PC-3 (cell line): ENCODE data around the gene PLXNB3. TPM values are rescaled to one million over a fixed set of nuclear protein-coding genes. Genes with fewer than 3 reads are reported as not detected.

ENCODE experiments used
- ATAC-seq: fragments of 200-7000 bp; cut with Tn5 transposase; 2 replicates; pipeline ENCODE4 v1.9.1; 2020; ENCODE audit warnings: mild to moderate bottlenecking, moderate library complexity
- BruUV-seq: library from RNA; stranded (reverse); fragments of 400-500 nt; replicated peaks from 2 replicates; lab custom pipeline; 2021; lab: Mats Ljungman, UMichigan
- CTCF ChIA-PET: fragments of 300-600 bp; sonication (Branson Sonifier 250); formaldehyde crosslinking; loops from one replicate; lab custom pipeline; 2022; ENCODE audit warnings: antibody characterized with exemption; lab: Charles Lee
- POLR2A ChIA-PET: fragments of 300-600 bp; sonication (Branson Sonifier 250); formaldehyde crosslinking; loops from one replicate; lab custom pipeline; 2022; ENCODE audit warnings: antibody characterized with exemption; ENCODE audit not compliant: unreplicated experiment; lab: Charles Lee
- DNase-seq: peaks from one replicate; pipeline ENCODE4 v3.0.0-alpha.2; 2015
- H2AFZ ChIP-seq: fragments of 300-600 bp; sonication (generic); 2 replicates; pipeline ENCODE4 v1.6.0; 2016; ENCODE audit warnings: antibody characterized with exemption, low read length
- H3F3A ChIP-seq: fragments of 300-600 bp; sonication (generic); one replicate; pipeline ENCODE4 v1.6.0; 2017; ENCODE audit warnings: antibody characterized with exemption, low read length, control low read depth, mild to moderate bottlenecking; ENCODE audit not compliant: unreplicated experiment
- H3K27ac ChIP-seq: fragments of 300-600 bp; sonication (generic); 2 replicates; pipeline ENCODE4 v1.5.1; 2016; ENCODE audit warnings: mild to moderate bottlenecking, low read length
- H3K27me3 ChIP-seq: fragments of 300-600 bp; sonication (generic); 2 replicates; pipeline ENCODE4 v1.6.1; 2016; ENCODE audit warnings: low read length, mixed read lengths
- H3K36me3 ChIP-seq: fragments of 300-600 bp; sonication (generic); 2 replicates; pipeline ENCODE4 v1.6.1; 2016; ENCODE audit warnings: low read depth, mixed run types, low read length, mixed read lengths
- H3K4me1 ChIP-seq: fragments of 300-600 bp; sonication (generic); 2 replicates; pipeline ENCODE4 v1.5.1; 2016; ENCODE audit warnings: low read length; ENCODE audit not compliant: insufficient read depth
- H3K4me2 ChIP-seq: fragments of 300-600 bp; sonication (generic); 2 replicates; pipeline ENCODE4 v1.6.0; 2016; ENCODE audit warnings: low read length
- H3K4me3 ChIP-seq: fragments of 300-600 bp; sonication (generic); 2 replicates; pipeline ENCODE4 v1.5.1; 2016; ENCODE audit warnings: mild to moderate bottlenecking, low read length, mixed read lengths
- H3K79me2 ChIP-seq: fragments of 300-600 bp; sonication (generic); 2 replicates; pipeline ENCODE4 v1.6.1; 2017; ENCODE audit warnings: low read length, mixed read lengths
- H3K9ac ChIP-seq: fragments of 300-600 bp; sonication (generic); 2 replicates; pipeline ENCODE4 v1.6.0; 2016; ENCODE audit warnings: mild to moderate bottlenecking, low read length
- H3K9me2 ChIP-seq: fragments of 300-600 bp; sonication (generic); replicated peaks from 2 replicates; pipeline ENCODE4 v1.6.1; 2016; ENCODE audit warnings: mixed run types, low read length, mixed read lengths
- H3K9me3 ChIP-seq: fragments of 300-600 bp; sonication (generic); 2 replicates; pipeline ENCODE4 v1.6.1; 2016; ENCODE audit warnings: low read length, mixed read lengths
- H4K20me1 ChIP-seq: fragments of 300-600 bp; sonication (generic); 2 replicates; pipeline ENCODE4 v1.6.1; 2016; ENCODE audit warnings: low read length, mixed read lengths
- CTCF ChIP-seq: fragments of 300-600 bp; sonication (generic); conservative IDR thresholded peaks from 2 replicates; pipeline ENCODE4 v1.5.1; 2017; ENCODE audit warnings: antibody characterized with exemption, low read depth, mild to moderate bottlenecking, low read length
- EZH2 ChIP-seq: fragments of 300-600 bp; sonication (generic); IDR thresholded peaks from one replicate; pipeline ENCODE4 v1.6.1; 2017; ENCODE audit warnings: antibody characterized with exemption, mild to moderate bottlenecking, low read length; ENCODE audit not compliant: unreplicated experiment
- EZH2phosphoT487 ChIP-seq: fragments of 300-600 bp; sonication (generic); IDR thresholded peaks from 2 replicates; pipeline ENCODE4 v1.6.1; 2018; ENCODE audit warnings: mild to moderate bottlenecking, antibody characterized with exemption, low read length, borderline replicate concordance
- intact Hi-C: fragments of 100-400 bp; cut with micrococcal nuclease; formaldehyde crosslinking; loops from 2 replicates; pipeline ENCODE4 v1.9.0; 2023
- total RNA-seq: library from RNA; depleted of rRNA; stranded (reverse); fragments of >200 nt; gene quantifications from 2 replicates; pipeline ENCODE4 v1.2.3, GENCODE V29; 2014; rRNA removed

PLXNB3 gene
- total RNA-seq, 1 experiment from 2014 or later = 27.3 TPM

DNA sequence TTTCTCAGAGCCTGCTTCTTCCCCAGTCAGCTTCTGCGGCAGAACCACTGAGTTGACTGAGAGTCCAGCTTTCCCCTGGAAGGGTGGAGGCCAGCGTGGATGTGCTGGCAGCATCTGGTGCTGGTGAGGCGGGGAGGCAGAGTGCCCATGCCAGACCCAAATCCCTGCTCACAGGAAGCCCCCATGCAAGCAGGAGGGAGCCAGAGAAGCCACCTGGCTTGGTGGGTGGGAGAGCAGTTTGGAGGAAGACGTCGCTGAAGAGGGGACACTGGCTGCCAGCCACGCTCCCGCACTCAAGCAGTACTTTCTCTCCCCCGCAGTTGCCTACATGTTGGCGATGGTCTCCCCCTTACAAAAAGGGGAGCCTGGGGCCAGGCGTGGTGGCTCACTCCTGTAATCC is 60.3 kb downstream of the PLXNB3 start:
- Histone ChIP-seq H3F3A (no peaks in the 10 kb centered on the region), H4K20me1 (no peaks in the 10 kb centered on the region), H3K27me3 (peaks cover 23% of the 10 kb centered on the region), H3K79me2 (no peaks in the 10 kb centered on the region), H3K9ac (no peak overlapping the region), H3K9me3 (no peaks in the 10 kb centered on the region), H3K36me3 (no peaks in the 10 kb centered on the region), H3K4me2 (no peak overlapping the region), H3K27ac (no peak overlapping the region), H2AFZ (no peak overlapping the region), H3K4me1 (no peaks in the 10 kb centered on the region; the same call in 1 of the 2 replicates), H3K9me2 (no peaks in the 10 kb centered on the region), H3K4me3 (no peak overlapping the region)
- no TSS peak for BruUV-seq
- ATAC-seq (no peak), DNase-seq (no peak)
- POLR2A ChIA-PET = no interaction called here
- intact Hi-C loops = no loop called here
- TF ChIP-seq CTCF (no peak), EZH2phosphoT487 (no peak), EZH2 (no peak)
- CTCF ChIA-PET = no interaction called here

DNA sequence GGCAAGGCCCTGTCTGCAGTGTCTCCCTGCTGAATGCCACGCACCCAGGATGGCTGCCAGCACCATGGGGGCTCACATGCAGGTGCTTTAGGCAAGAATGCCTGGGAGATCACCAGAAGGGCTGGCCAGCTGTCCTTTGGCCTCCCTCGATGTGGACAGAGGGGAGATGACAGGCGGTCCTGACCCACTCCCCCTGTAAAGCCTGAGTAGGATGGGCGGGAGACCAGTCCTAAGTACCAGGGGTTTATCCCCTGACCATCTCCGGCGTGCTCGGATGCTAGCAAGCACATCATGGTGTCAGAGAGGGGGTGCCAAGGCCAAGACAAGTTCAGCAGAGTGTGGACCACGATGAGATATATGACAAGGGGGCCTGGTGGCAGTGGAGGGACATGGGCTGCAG is 61.0 kb downstream of the PLXNB3 start:
- Histone ChIP-seq H3K27me3 (peaks cover 30% of the 10 kb centered on the region), H3K4me3 (no peak overlapping the region), H3K4me2 (no peak overlapping the region), H2AFZ (no peak overlapping the region), H3K27ac (no peak overlapping the region), H3K36me3 (no peaks in the 10 kb centered on the region), H4K20me1 (no peaks in the 10 kb centered on the region), H3K9ac (no peak overlapping the region), H3K9me2 (no peaks in the 10 kb centered on the region), H3K9me3 (no peaks in the 10 kb centered on the region), H3F3A (no peaks in the 10 kb centered on the region), H3K4me1 (no peaks in the 10 kb centered on the region), H3K79me2 (no peaks in the 10 kb centered on the region)
- intact Hi-C loops = no loop called here
- ChIA-PET CTCF (no interaction called here), POLR2A (no interaction called here)
- no peak for ATAC-seq
- DNase-seq = no peak
- no TSS peak for BruUV-seq
- TF ChIP-seq EZH2phosphoT487 (no peak), CTCF (no peak), EZH2 (no peak)

Other genes starting within 250 kb of the PLXNB3 start
- not detected in 2 replicates for gene ATP2B3, start 246.6 kb upstream of the PLXNB3 start, total RNA-seq
- 110 and 145 TPM in 2 replicates for gene CCNQ, start 165.1 kb upstream of the PLXNB3 start, total RNA-seq
- gene DUSP9, start 117.0 kb upstream of the PLXNB3 start, total RNA-seq = 10.7 and 13.0 TPM in 2 replicates
- 1.0 and 3.3 TPM in 2 replicates for gene PNCK, start 90.4 kb upstream of the PLXNB3 start, total RNA-seq
- 45.3 and 52.5 TPM in 2 replicates for gene SLC6A8, start 76.3 kb upstream of the PLXNB3 start, total RNA-seq
- gene BCAP31, start 39.9 kb upstream of the PLXNB3 start, total RNA-seq = 289 and 301 TPM in 2 replicates
- 44.4 and 48.6 TPM in 2 replicates for gene ABCD1, start 39.4 kb upstream of the PLXNB3 start, total RNA-seq
- 0.40 and 1.5 TPM in 2 replicates for gene SRPK3, start 16.8 kb downstream of the PLXNB3 start, total RNA-seq
- gene IDH3G, start 30.1 kb downstream of the PLXNB3 start, total RNA-seq = 88.6 and 104 TPM in 2 replicates
- 232 and 298 TPM in 2 replicates for gene SSR4, start 30.4 kb downstream of the PLXNB3 start, total RNA-seq
- 0.26 and 0.63 TPM in 2 replicates for gene PDZD4, start 66.3 kb downstream of the PLXNB3 start, total RNA-seq
- 5.2 and 11.2 TPM in 2 replicates for gene L1CAM, start 121.9 kb downstream of the PLXNB3 start, total RNA-seq
- gene AVPR2, start 140.4 kb downstream of the PLXNB3 start, total RNA-seq = not detected in 2 replicates
- gene ARHGAP4, start 162.0 kb downstream of the PLXNB3 start, total RNA-seq = 4.0 and 4.6 TPM in 2 replicates
- gene NAA10, start 170.8 kb downstream of the PLXNB3 start, total RNA-seq = 169 and 172 TPM in 2 replicates
- gene RENBP, start 180.4 kb downstream of the PLXNB3 start, total RNA-seq = 3.7 TPM in 1 of 2 replicates, not detected in the other
- gene HCFC1, start 207.6 kb downstream of the PLXNB3 start, total RNA-seq = 66.9 and 94.0 TPM in 2 replicates
- 10.6 and 12.4 TPM in 2 replicates for gene TMEM187, start 208.5 kb downstream of the PLXNB3 start, total RNA-seq